Right atrium auricular region (tissue), 2 donors: ENCODE measurements around the gene OR8H2. TPM values are rescaled to one million over a fixed set of nuclear protein-coding genes. Genes with fewer than 3 reads are reported as not detected.
"Not testable (repeated sequence)": the region's sequence is repeated elsewhere in the genome, so short reads cannot be mapped to it uniquely, and the experiment has no call there.

Experiments used
- DNase-seq: peaks from one replicate; pipeline ENCODE4 v3.0.0-alpha.2; 2019; ENCODE audit warnings: low spot score
- H3K27ac ChIP-seq, 2 donors: fragments of 200-600 bp; sonication (generic); 1 replicate in 1 of 2; 2 replicates in 1 of 2; pipeline ENCODE4 v1.5.1; 2016 to 2019
- H3K27me3 ChIP-seq, 2 donors: fragments of 200-600 bp; sonication (generic); one replicate each; pipeline versions ENCODE4 v1.5.1 to v1.6.0; 2017 to 2019
- H3K36me3 ChIP-seq: fragments of 200-600 bp; sonication (generic); one replicate; pipeline ENCODE4 v1.5.1; 2016
- H3K4me1 ChIP-seq, 2 donors: fragments of 200-600 bp; sonication (generic); one replicate each; pipeline versions ENCODE4 v1.5.1 to v1.6.0; 2017 to 2019
- H3K4me3 ChIP-seq, 2 donors: fragments of 200-600 bp; sonication (generic); 1 replicate in 1 of 2; 2 replicates in 1 of 2; pipeline ENCODE4 v1.5.1; 2017 to 2019; ENCODE audit warnings: mild to moderate bottlenecking in 1 of 2, moderate library complexity in 1 of 2
- H3K9me3 ChIP-seq, 2 donors: fragments of 200-600 bp; sonication (generic); one replicate each; pipeline ENCODE4 v1.5.1; 2019
- CTCF ChIP-seq, 2 donors: fragments of 200-600 bp; sonication (generic); IDR thresholded peaks; one replicate each; pipeline ENCODE4 v1.5.1; 2019; ENCODE audit warnings: antibody characterized with exemption in 2 of 2
- total RNA-seq, 2 donors: library from RNA; depleted of rRNA; stranded (reverse); fragments of >200 nt; gene quantifications; one replicate each; pipeline ENCODE4 v1.1.0, GENCODE V29; 2016

OR8H2 gene
- total RNA-seq, 2 donors from 2014 or later: not detected

GRCh38 chr11:56122073-56122472 is 18.6 kb downstream of the OR8H2 start, which contains the start of gene OR8H3:
Gene OR8H3, plus strand, starts transcription at chr11:56122373. Its CDS starts 0 bp downstream, at chr11:56122373.
- no peak within 1 kb of the TSS for H3K4me3 ChIP-seq
- H3K36me3 ChIP-seq: no peaks in the 10 kb centered on the region
- H3K4me1 ChIP-seq: no peaks in the 10 kb centered on the region
- no peak within 1 kb of the TSS for H3K27ac ChIP-seq
- DNase-seq: no peak
- peaks cover 0 to 1% of the 10 kb centered on the region in 2 donors for H3K9me3 ChIP-seq
- no peak for TF ChIP-seq CTCF (IDR thresholded peaks at IDR 0.05)
- H3K27me3 ChIP-seq: no peaks in the 10 kb centered on the region

- Histone ChIP-seq H3K4me1 (no peaks in the 10 kb centered on the region), H3K9me3 (no peaks in the 10 kb centered on the region), H3K27me3 (no peaks in the 10 kb centered on the region), H3K36me3 (no peaks in the 10 kb centered on the region), H3K4me3 (no peak within 1 kb of the TSS), H3K27ac (no peak within 1 kb of the TSS)
- TF ChIP-seq CTCF (IDR thresholded peaks at IDR 0.05): no peak
- DNase-seq: no peak
Observed at GRCh38 chr11:56140151-56140661, 36.7 kb downstream of the OR8H2 start, which contains the start of gene OR8J3. Gene OR8J3, minus strand, starts transcription at chr11:56140201. Its CDS starts 2,483 bp downstream, at chr11:56137718.

- H3K4me3 ChIP-seq, H3K36me3 ChIP-seq, H3K27ac ChIP-seq, H3K4me1 ChIP-seq, H3K27me3 ChIP-seq, DNase-seq, H3K9me3 ChIP-seq: not testable (repeated sequence)
Observed at GRCh38 chr11:56143681-56144080, 40.2 kb downstream of the OR8H2 start.

GRCh38 chr11:56151376-56151775 is 47.9 kb downstream of the OR8H2 start:
- H3K27ac ChIP-seq: no peak overlapping the region
- H3K9me3 ChIP-seq: peaks cover 0 to 12% of the 10 kb centered on the region in 2 donors
- H3K27me3 ChIP-seq: no peaks in the 10 kb centered on the region
- H3K36me3 ChIP-seq: no peaks in the 10 kb centered on the region
- no peak for DNase-seq
- no peak overlapping the region for H3K4me3 ChIP-seq
- H3K4me1 ChIP-seq: no peaks in the 10 kb centered on the region
- no peak for TF ChIP-seq CTCF (IDR thresholded peaks at IDR 0.05)

- peaks cover 0 to 12% of the 10 kb centered on the region in 2 donors for H3K9me3 ChIP-seq
- H3K36me3 ChIP-seq: no peaks in the 10 kb centered on the region
- TF ChIP-seq CTCF (IDR thresholded peaks at IDR 0.05): no peak
- H3K27me3 ChIP-seq: no peaks in the 10 kb centered on the region
- DNase-seq: no peak
- no peak overlapping the region for H3K27ac ChIP-seq
- H3K4me1 ChIP-seq: no peaks in the 10 kb centered on the region
- H3K4me3 ChIP-seq: no peak overlapping the region
Observed at GRCh38 chr11:56152333-56152732, 48.8 kb downstream of the OR8H2 start.

Other genes with a start within 250 kb of the OR8H2 start
- not detected for gene TRIM51, start 220.4 kb upstream of the OR8H2 start, total RNA-seq
- not detected for gene OR5W2, start 189.1 kb upstream of the OR8H2 start, total RNA-seq
- not detected for gene OR5I1, start 167.3 kb upstream of the OR8H2 start, total RNA-seq
- not detected for gene OR10AG1, start 133.7 kb upstream of the OR8H2 start, total RNA-seq
- not detected for gene OR5F1, start 109.1 kb upstream of the OR8H2 start, total RNA-seq
- not detected for gene OR5AS1, start 76.0 kb upstream of the OR8H2 start, total RNA-seq
- not detected for gene OR8I2, start 10.4 kb upstream of the OR8H2 start, total RNA-seq
- gene OR8H3, start 18.7 kb downstream of the OR8H2 start, total RNA-seq: not detected
- not detected for gene OR8J3, start 36.5 kb downstream of the OR8H2 start, total RNA-seq
- not detected for gene OR8K5, start 56.6 kb downstream of the OR8H2 start, total RNA-seq
- gene OR5J2, start 72.9 kb downstream of the OR8H2 start, total RNA-seq: not detected
- gene OR5T2, start 130.6 kb downstream of the OR8H2 start, total RNA-seq: not detected
- gene OR5T3, start 148.6 kb downstream of the OR8H2 start, total RNA-seq: not detected
- not detected for gene OR5T1, start 170.5 kb downstream of the OR8H2 start, total RNA-seq
- not detected for gene OR8H1, start 188.6 kb downstream of the OR8H2 start, total RNA-seq
- gene OR8K3, start 211.5 kb downstream of the OR8H2 start, total RNA-seq: not detected
- gene OR8K1, start 242.4 kb downstream of the OR8H2 start, total RNA-seq: not detected